ENCODE results near the gene SLC26A8. TPM values are rescaled to one million over a fixed set of nuclear protein-coding genes. Genes with fewer than 3 reads are reported as not detected.
"Not testable (repeated sequence)": the region's sequence is repeated elsewhere in the genome, so short reads cannot be mapped to it uniquely, and the experiment has no call there.

Gene SLC26A8
- total RNA-seq, 1 donor from 2014 or later, result not detected

DNA sequence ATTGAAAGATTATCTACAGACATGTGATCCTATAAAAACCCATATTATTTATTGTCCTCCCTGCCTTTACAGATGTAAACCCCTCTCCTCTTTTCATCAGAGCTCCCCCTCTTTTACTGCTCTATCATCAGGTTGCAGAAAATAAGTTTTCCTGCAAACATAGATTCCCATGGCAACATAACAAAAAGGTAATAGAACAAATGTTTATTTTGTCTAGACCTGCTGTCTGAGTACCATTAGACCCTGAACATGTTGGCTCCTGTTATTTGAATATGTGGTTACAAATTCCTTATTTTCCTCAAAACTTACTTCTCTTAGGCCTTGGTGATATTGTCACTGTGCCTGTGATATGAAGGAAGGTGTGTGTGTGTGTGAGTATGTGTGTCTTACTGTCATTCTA is 14.7 kb upstream of the SLC26A8 start:
- H3K27me3 ChIP-seq, result no peaks in the 10 kb centered on the region
- intact Hi-C loops (cut with DNase I), result no loop called here
- no peak for TF ChIP-seq POLR2AphosphoS5 (IDR thresholded peaks at IDR 0.05; ENCODE audit: insufficient read depth in 1 of 2, low read depth in 1 of 2)
- TF ChIP-seq, protein P1, sequence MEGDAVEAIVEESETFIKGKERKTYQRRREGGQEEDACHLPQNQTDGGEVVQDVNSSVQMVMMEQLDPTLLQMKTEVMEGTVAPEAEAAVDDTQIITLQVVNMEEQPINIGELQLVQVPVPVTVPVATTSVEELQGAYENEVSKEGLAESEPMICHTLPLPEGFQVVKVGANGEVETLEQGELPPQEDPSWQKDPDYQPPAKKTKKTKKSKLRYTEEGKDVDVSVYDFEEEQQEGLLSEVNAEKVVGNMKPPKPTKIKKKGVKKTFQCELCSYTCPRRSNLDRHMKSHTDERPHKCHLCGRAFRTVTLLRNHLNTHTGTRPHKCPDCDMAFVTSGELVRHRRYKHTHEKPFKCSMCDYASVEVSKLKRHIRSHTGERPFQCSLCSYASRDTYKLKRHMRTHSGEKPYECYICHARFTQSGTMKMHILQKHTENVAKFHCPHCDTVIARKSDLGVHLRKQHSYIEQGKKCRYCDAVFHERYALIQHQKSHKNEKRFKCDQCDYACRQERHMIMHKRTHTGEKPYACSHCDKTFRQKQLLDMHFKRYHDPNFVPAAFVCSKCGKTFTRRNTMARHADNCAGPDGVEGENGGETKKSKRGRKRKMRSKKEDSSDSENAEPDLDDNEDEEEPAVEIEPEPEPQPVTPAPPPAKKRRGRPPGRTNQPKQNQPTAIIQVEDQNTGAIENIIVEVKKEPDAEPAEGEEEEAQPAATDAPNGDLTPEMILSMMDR (IDR thresholded peaks at IDR 0.05), result no peak
- H3K4me3 ChIP-seq, result no peak overlapping the region
- H3K36me3 ChIP-seq, result no peaks in the 10 kb centered on the region
- peak overlapping the region; percentile 13 for H3K27ac ChIP-seq
- DNase-seq (ENCODE audit: extremely low spot score in 2 of 2), result no peak
- H3K9me3 ChIP-seq, result no peaks in the 10 kb centered on the region
- peaks cover 71% of the 10 kb centered on the region for H3K4me1 ChIP-seq

DNA sequence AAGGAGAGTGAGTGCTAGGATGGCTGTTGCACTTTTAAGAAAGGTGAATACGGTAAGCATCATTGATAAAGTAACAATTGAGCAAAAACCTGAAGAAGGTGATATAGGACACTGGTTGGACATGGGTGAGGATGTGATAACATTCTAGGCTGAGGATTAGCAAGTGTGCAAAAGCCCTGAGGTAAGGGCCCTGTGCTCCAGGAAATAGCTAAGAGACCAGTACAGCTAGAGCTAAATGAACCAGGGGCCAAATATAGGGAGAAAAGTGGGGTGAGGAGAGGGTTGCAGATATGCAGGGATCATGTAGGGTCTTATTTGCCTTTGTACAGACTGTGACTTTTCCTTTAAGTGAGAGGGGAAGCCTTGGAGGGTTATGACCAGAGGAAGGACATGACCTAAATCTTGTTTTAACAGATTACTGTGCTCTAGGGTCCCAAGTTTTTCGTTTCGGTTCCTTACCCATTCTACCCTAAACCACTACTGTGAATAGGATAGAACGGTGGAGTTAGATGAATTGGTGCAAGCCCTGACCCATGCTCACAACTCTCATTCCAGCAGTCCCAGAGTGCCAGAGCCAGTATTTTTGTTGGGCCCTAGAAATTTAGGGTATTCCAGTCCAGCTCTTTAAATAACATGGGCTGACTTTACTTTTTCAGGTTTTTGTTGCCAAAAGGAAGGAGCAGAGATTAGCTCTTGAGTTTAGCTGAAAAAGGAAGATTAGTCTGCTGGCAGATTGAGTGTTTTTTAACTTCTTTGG is 13.9 kb upstream of the SLC26A8 start:
- H3K27ac ChIP-seq, result peak overlapping the region; percentile 13
- TF ChIP-seq POLR2A (IDR thresholded peaks at IDR 0.05) (no peak), POLR2AphosphoS5 (IDR thresholded peaks at IDR 0.05; ENCODE audit: insufficient read depth in 1 of 2, low read depth in 1 of 2) (no peak)
- TF ChIP-seq, protein P1 (IDR thresholded peaks at IDR 0.05), result no peak
- H3K9me3 ChIP-seq, result no peaks in the 10 kb centered on the region
- H3K36me3 ChIP-seq, result no peaks in the 10 kb centered on the region
- no peaks in the 10 kb centered on the region for H3K27me3 ChIP-seq
- peaks cover 79% of the 10 kb centered on the region for H3K4me1 ChIP-seq
- H3K4me3 ChIP-seq, result no peak overlapping the region
- no peak for DNase-seq (ENCODE audit: extremely low spot score in 2 of 2)
- intact Hi-C loops (cut with DNase I), result no loop called here

DNA sequence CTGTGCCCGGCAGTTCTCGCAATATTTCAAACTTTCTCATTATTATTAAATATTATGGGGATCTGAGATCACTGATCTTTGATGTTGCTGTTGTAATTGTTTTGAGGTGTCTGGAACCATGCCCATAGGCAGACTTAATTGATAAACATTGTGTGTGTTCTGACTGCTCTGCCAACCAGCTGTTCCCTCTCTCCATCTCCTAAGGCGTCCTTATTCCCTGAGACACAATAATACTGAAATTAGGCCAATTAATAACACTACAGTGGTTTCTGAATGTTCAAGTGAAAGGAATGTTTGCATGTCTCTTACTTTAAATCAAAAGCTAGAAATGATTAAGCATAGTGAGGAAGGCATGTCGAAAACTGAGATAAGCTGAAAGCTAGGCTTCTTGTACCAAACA is 10.8 kb upstream of the SLC26A8 start:
- intact Hi-C loops (cut with DNase I), result no loop called here
- TF ChIP-seq, protein P1 (IDR thresholded peaks at IDR 0.05), result no peak
- H3K4me3 ChIP-seq, result no peak overlapping the region
- no peak overlapping the region for H3K27ac ChIP-seq
- H3K27me3 ChIP-seq, result no peaks in the 10 kb centered on the region
- H3K9me3 ChIP-seq, result no peaks in the 10 kb centered on the region
- DNase-seq (ENCODE audit: extremely low spot score in 2 of 2), result no peak
- peaks cover 91% of the 10 kb centered on the region for H3K4me1 ChIP-seq
- no peaks in the 10 kb centered on the region for H3K36me3 ChIP-seq

DNA sequence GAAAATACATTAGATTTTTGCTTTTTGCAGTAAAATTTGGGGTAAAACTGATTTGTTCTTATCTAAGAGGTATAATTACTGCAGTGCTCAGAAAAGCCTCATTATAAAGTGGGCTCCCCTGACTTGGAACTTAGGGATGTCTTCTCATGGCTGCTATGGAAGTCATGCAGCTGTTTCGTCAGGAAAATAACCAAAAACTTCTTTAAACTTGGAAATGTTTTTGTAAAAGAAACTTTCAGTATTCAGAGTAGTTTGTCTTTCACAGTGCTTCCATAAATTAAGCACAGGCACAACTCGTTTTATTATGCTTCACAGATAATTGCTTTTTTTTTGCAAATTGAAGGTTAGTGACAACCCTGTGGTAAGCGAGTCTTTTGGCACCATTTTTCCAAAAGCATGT is 10.0 kb upstream of the SLC26A8 start:
- Histone ChIP-seq H3K9me3 (no peaks in the 10 kb centered on the region), H3K27me3 (no peaks in the 10 kb centered on the region), H3K4me1 (peaks cover 91% of the 10 kb centered on the region), H3K4me3 (no peak overlapping the region), H3K27ac (no peak overlapping the region), H3K36me3 (no peaks in the 10 kb centered on the region)
- no peak for DNase-seq (ENCODE audit: extremely low spot score in 2 of 2)
- TF ChIP-seq, protein P1 (IDR thresholded peaks at IDR 0.05), result no peak
- TF ChIP-seq POLR2A (IDR thresholded peaks at IDR 0.05), result no peak
- no peak for TF ChIP-seq POLR2AphosphoS5 (IDR thresholded peaks at IDR 0.05; ENCODE audit: insufficient read depth in 1 of 2, low read depth in 1 of 2)
- intact Hi-C loops (cut with DNase I), result no loop called here

DNA sequence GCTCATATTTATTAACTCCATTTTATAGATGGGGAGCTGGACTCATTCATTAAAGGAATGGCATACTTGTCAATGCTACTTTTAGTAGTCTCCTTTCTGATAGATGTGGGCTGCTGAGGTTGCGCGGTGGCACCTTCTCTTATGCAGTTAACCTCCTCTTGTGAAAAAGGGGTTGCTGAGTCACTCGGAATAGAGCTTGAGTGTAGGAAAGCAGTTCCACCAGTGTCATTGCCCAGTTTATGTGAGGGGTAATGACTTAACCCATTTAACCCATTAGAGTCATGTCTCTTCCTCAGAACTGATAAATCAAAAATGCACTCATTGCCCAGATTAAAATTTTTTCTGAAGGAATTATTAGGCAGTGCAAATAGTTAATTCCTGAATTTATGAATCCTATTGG is 9.5 kb upstream of the SLC26A8 start:
- peaks cover 91% of the 10 kb centered on the region for H3K4me1 ChIP-seq
- H3K27me3 ChIP-seq, result no peaks in the 10 kb centered on the region
- no peak overlapping the region for H3K27ac ChIP-seq
- H3K4me3 ChIP-seq, result no peak overlapping the region
- no peaks in the 10 kb centered on the region for H3K36me3 ChIP-seq
- TF ChIP-seq, protein P1 (IDR thresholded peaks at IDR 0.05), result no peak
- no peak for TF ChIP-seq POLR2AphosphoS5 (IDR thresholded peaks at IDR 0.05; ENCODE audit: insufficient read depth in 1 of 2, low read depth in 1 of 2)
- TF ChIP-seq POLR2A (IDR thresholded peaks at IDR 0.05), result no peak
- H3K9me3 ChIP-seq, result no peaks in the 10 kb centered on the region
- intact Hi-C loops (cut with DNase I), result no loop called here
- DNase-seq (ENCODE audit: extremely low spot score in 2 of 2), result no peak

DNA sequence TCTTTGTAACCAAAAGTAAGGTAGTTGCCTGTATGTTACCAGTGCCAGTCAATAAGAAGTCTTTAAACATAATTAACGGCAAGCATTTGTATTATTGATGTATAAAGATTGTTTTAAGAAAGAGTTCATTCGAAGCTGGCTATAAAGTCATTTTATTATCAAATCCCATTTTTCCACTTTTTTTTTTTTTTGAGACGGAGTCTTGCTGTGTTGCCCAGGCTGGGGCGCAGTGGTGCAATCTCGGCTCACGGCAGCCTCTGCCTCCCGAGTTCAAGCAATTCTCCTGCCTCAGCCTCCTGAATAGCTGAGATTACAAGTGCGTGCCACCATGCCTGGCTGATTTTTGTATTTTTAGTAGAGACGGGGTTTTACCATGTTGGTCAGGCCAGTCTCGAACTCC is 8.7 kb upstream of the SLC26A8 start:
- not testable (repeated sequence) for H3K36me3 ChIP-seq, H3K27ac ChIP-seq
- peaks cover 83% of the 10 kb centered on the region for H3K4me1 ChIP-seq

More for the DNA sequence above, 8.7 kb upstream of the SLC26A8 start:
- H3K4me3 ChIP-seq; H3K9me3 ChIP-seq; intact Hi-C loops (cut with DNase I); DNase-seq (ENCODE audit: extremely low spot score in 2 of 2); H3K27me3 ChIP-seq: not testable (repeated sequence)

Measured in vagina (tissue), 2 donors.